ENCODE measurements around the gene SORT1.

The SORT1 gene

DNA sequence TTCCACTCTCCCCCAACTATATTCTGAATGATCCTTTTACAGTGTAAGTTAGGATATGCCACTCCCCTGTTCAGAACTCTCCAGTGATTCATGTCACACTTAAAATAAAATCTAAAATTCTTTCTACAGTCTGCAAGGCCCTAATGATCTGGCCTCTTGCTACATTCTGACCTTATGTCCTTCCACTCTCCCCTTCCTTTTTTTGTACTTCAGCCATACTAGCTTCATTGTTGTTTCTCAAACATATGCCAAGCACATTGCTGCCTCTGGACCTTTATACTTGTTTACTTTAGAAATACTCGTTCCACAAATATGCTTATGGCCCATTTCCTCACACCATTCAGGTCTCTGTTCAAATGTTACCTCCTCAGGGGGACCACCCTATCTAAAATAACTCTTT lies 43.4 kb upstream of the SORT1 start:
- H3K79me2 ChIP-seq (ENCODE audit: low read length), result no peaks in the 10 kb centered on the region
- no peak overlapping the region for H3K9ac ChIP-seq (ENCODE audit: low read length)
- no peak overlapping the region for H3K27ac ChIP-seq (ENCODE audit: low read length)
- TF ChIP-seq, protein P1, sequence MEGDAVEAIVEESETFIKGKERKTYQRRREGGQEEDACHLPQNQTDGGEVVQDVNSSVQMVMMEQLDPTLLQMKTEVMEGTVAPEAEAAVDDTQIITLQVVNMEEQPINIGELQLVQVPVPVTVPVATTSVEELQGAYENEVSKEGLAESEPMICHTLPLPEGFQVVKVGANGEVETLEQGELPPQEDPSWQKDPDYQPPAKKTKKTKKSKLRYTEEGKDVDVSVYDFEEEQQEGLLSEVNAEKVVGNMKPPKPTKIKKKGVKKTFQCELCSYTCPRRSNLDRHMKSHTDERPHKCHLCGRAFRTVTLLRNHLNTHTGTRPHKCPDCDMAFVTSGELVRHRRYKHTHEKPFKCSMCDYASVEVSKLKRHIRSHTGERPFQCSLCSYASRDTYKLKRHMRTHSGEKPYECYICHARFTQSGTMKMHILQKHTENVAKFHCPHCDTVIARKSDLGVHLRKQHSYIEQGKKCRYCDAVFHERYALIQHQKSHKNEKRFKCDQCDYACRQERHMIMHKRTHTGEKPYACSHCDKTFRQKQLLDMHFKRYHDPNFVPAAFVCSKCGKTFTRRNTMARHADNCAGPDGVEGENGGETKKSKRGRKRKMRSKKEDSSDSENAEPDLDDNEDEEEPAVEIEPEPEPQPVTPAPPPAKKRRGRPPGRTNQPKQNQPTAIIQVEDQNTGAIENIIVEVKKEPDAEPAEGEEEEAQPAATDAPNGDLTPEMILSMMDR (IDR thresholded peaks at IDR 0.05; ENCODE audit: low read depth, low read length), result no peak
- TF ChIP-seq EZH2phosphoT487 (IDR thresholded peaks at IDR 0.05; ENCODE audit: low read depth), result no peak
- H3K4me3 ChIP-seq (ENCODE audit: low read length), result no peak overlapping the region
- no peaks in the 10 kb centered on the region for H3K36me3 ChIP-seq (replicated peaks; ENCODE audit: low read depth, low read length)
- no peaks in the 10 kb centered on the region for H4K20me1 ChIP-seq (ENCODE audit: insufficient read depth, low read length)
- H2AFZ ChIP-seq (ENCODE audit: low read depth, low read length), result no peak overlapping the region
- H3K9me3 ChIP-seq (ENCODE audit: insufficient read depth, low read length), result no peaks in the 10 kb centered on the region
- H3K4me2 ChIP-seq (ENCODE audit: low read length), result no peak overlapping the region
- peaks cover 23% of the 10 kb centered on the region; the same call in 1 of the 2 replicates for H3K27me3 ChIP-seq (ENCODE audit: low read depth, low read length)
- H3K4me1 ChIP-seq (ENCODE audit: low read length), result no peaks in the 10 kb centered on the region

DNA sequence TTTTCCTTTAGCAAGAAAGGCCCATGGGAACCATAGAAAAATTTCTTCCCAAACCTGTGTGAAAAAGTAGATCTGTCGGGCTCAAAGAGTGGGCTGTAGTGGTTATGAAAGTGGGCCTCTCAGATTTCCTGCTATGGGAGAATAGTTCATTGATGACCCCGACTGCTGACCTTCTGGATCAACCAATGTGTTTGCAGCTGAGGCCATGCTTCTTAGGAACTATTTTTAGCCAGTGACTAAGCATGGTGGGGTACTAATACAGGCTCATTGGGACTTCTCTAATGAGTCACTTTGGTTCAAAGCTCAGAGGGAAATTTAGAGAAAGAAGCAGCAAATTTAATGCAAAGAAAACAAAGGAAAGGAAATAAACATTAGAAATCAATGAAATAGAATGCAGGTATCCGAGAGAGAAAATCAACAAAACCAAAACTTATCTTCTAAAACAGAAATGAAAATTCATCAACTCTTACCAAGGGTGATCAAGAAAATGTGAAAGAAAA lies 41.1 kb upstream of the SORT1 start:
- TF ChIP-seq EZH2phosphoT487 (IDR thresholded peaks at IDR 0.05; ENCODE audit: low read depth), result no peak
- TF ChIP-seq, protein P1 (IDR thresholded peaks at IDR 0.05; ENCODE audit: low read depth, low read length), result no peak
- Histone ChIP-seq H3K9me3 (ENCODE audit: insufficient read depth, low read length) (no peaks in the 10 kb centered on the region), H3K27ac (ENCODE audit: low read length) (no peak overlapping the region), H2AFZ (ENCODE audit: low read depth, low read length) (no peak overlapping the region), H3K9ac (ENCODE audit: low read length) (no peak overlapping the region), H3K79me2 (ENCODE audit: low read length) (no peaks in the 10 kb centered on the region), H4K20me1 (ENCODE audit: insufficient read depth, low read length) (no peaks in the 10 kb centered on the region), H3K4me1 (ENCODE audit: low read length) (no peaks in the 10 kb centered on the region), H3K27me3 (ENCODE audit: low read depth, low read length) (peaks cover 15% of the 10 kb centered on the region; the same call in 1 of the 2 replicates), H3K4me2 (ENCODE audit: low read length) (no peak overlapping the region), H3K4me3 (ENCODE audit: low read length) (no peak overlapping the region), H3K36me3 (replicated peaks; ENCODE audit: low read depth, low read length) (no peaks in the 10 kb centered on the region)

GRCh38 chr1:109434484-109434883 lies 36.8 kb upstream of the SORT1 start:
- Histone ChIP-seq H4K20me1 (ENCODE audit: insufficient read depth, low read length) (no peaks in the 10 kb centered on the region), H3K9me3 (ENCODE audit: insufficient read depth, low read length) (no peaks in the 10 kb centered on the region), H3K27me3 (ENCODE audit: low read depth, low read length) (no peaks in the 10 kb centered on the region), H3K4me3 (ENCODE audit: low read length) (no peak overlapping the region), H3K4me2 (ENCODE audit: low read length) (no peak overlapping the region), H3K9ac (ENCODE audit: low read length) (no peak overlapping the region), H2AFZ (ENCODE audit: low read depth, low read length) (no peak overlapping the region), H3K79me2 (ENCODE audit: low read length) (no peaks in the 10 kb centered on the region), H3K27ac (ENCODE audit: low read length) (no peak overlapping the region), H3K4me1 (ENCODE audit: low read length) (0 out of 2 replicates have a peak, but pooled peaks cover 2% of the 10 kb centered on the region), H3K36me3 (replicated peaks; ENCODE audit: low read depth, low read length) (no peaks in the 10 kb centered on the region)
- no peak for TF ChIP-seq EZH2phosphoT487 (IDR thresholded peaks at IDR 0.05; ENCODE audit: low read depth)
- TF ChIP-seq, protein P1 (IDR thresholded peaks at IDR 0.05; ENCODE audit: low read depth, low read length), result no peak

GRCh38 chr1:109433322-109433721 lies 35.6 kb upstream of the SORT1 start:
- Histone ChIP-seq H3K36me3 (replicated peaks; ENCODE audit: low read depth, low read length) (no peaks in the 10 kb centered on the region), H3K4me1 (ENCODE audit: low read length) (0 out of 2 replicates have a peak, but pooled peaks cover 2% of the 10 kb centered on the region), H3K4me3 (ENCODE audit: low read length) (no peak overlapping the region), H3K79me2 (ENCODE audit: low read length) (no peaks in the 10 kb centered on the region), H2AFZ (ENCODE audit: low read depth, low read length) (no peak overlapping the region), H4K20me1 (ENCODE audit: insufficient read depth, low read length) (no peaks in the 10 kb centered on the region), H3K9ac (ENCODE audit: low read length) (no peak overlapping the region), H3K27me3 (ENCODE audit: low read depth, low read length) (no peaks in the 10 kb centered on the region), H3K27ac (ENCODE audit: low read length) (no peak overlapping the region), H3K4me2 (ENCODE audit: low read length) (no peak overlapping the region), H3K9me3 (ENCODE audit: insufficient read depth, low read length) (no peaks in the 10 kb centered on the region)
- TF ChIP-seq, protein P1 (IDR thresholded peaks at IDR 0.05; ENCODE audit: low read depth, low read length), result no peak
- no peak for TF ChIP-seq EZH2phosphoT487 (IDR thresholded peaks at IDR 0.05; ENCODE audit: low read depth)
